Measurements from ENCODE around the gene PDE4A. TPM values are rescaled to one million over a fixed set of nuclear protein-coding genes. Genes with fewer than 3 reads are reported as not detected.
"Not testable (repeated sequence)": the region's sequence is repeated elsewhere in the genome, so short reads cannot be mapped to it uniquely, and the experiment has no call there.

PDE4A gene
- total RNA-seq, 4 donors from 2014 or later, result 6.4 to 10.1 (median 8.4) TPM

- peaks cover 10 to 14% of the 10 kb centered on the region in 2 donors for H3K4me1 ChIP-seq
- peak overlapping the region; percentile 90 to 98 (median 95) for H3K4me3 ChIP-seq
- H3K27me3 ChIP-seq, result no peaks in the 10 kb centered on the region
- TF ChIP-seq POLR2A (IDR thresholded peaks at IDR 0.05) (no peak), CTCF (IDR thresholded peaks at IDR 0.05 in 4 of 5, conservative IDR thresholded peaks at IDR 0.05 in 1 of 5) (no peak)
- no peak for ATAC-seq
- DNase-seq, result no peak
- H3K9me3 ChIP-seq, result no peaks in the 10 kb centered on the region
- peak overlapping the region; percentile 82 to 92 (median 82) for H3K27ac ChIP-seq
- in situ Hi-C loops (cut with MboI; ENCODE audit: low sequenced_read_pairs in 4 of 4), result loop anchor here (10.0 to 25.0 kb wide), 2 partner anchors 443 to 455 kb away; partner anchors contain the start of gene OLFM2 (in 3 of the 4)
- peaks cover 0 to 16% of the 10 kb centered on the region in 2 donors for H3K36me3 ChIP-seq
- intact Hi-C loops (cut with DNase I; ENCODE audit: low total_unique reads), result loop anchor here (1.0 to 10.0 kb wide), 3 partner anchors 47 to 265 kb away; partner anchors contain the start of genes EIF3G, FDX2, P2RY11 and RAVER1
These were observed 40.4 kb upstream of the PDE4A start for GRCh38 chr19:10379880-10380312.

DNA sequence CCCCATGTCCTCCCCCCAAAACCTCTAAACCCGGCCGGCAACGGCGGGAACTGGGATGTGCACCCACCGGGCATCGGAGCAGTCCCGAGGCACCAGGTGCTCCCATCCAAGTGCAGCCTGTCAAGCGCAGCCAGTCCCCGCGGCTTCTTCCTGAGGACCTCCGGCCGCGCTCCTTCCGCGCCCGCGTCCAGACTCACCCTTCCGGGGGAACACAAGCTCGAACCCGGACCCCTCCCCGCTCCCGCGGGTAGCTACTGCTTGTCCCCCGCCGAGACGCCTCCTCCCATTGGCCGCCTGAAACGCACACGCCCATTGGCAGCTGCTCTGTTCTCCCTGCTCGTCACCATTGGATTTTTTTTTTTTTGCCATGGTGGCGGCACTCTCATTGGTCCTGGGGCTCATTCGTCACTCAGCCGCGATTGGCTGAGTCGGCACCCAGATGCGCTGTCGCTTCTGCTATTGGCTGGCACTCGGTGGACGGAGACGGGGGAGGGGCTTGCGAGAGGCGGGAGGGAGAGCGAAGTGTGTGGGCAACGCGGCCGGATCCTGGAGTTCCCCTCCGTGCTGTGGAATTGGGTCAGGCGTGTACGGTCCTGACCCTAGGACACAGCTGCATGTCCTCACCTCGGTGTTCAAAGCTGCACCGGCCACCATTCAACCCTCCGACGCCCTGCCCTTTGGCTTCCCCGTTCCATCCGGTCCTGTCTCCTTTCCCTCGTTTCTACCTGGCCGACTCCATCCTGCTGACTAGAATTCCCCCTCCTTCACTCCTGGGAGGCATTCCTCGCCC, 39.8 kb upstream of the PDE4A start, which contains the start of gene TYK2:
Gene TYK2, minus strand, starts transcription at position 260 of the 790 bp plus-strand sequence. CDS start 2,166 bp downstream, outside the sequence.
- ATAC-seq, result peak; percentile 99 to 100
- intact Hi-C loops (cut with DNase I; ENCODE audit: low total_unique reads), result loop anchor here (1.0 to 10.0 kb wide), 3 partner anchors 47 to 266 kb away; partner anchors contain the start of genes EIF3G, FDX2, P2RY11 and RAVER1
- Histone ChIP-seq H3K27ac (peak within 1 kb of the TSS; percentile 82 to 92 (median 82)), H3K36me3 (peaks cover 0 to 10% of the 10 kb centered on the region in 2 donors), H3K4me3 (peak within 1 kb of the TSS; percentile 90 to 98 (median 95)), H3K9me3 (no peaks in the 10 kb centered on the region), H3K4me1 (peaks cover 10 to 14% of the 10 kb centered on the region in 2 donors), H3K27me3 (no peaks in the 10 kb centered on the region)
- DNase-seq, result peak; percentile 96 to 98
- TF ChIP-seq CTCF (IDR thresholded peaks at IDR 0.05 in 4 of 5, conservative IDR thresholded peaks at IDR 0.05 in 1 of 5) (no peak), POLR2A (IDR thresholded peaks at IDR 0.05) (peak; percentile 40 to 53)
- in situ Hi-C loops (cut with MboI; ENCODE audit: low sequenced_read_pairs in 4 of 4), result loop anchor here (10.0 to 25.0 kb wide), 2 partner anchors 443 to 456 kb away; partner anchors contain the start of gene OLFM2 (in 3 of the 4)

DNA sequence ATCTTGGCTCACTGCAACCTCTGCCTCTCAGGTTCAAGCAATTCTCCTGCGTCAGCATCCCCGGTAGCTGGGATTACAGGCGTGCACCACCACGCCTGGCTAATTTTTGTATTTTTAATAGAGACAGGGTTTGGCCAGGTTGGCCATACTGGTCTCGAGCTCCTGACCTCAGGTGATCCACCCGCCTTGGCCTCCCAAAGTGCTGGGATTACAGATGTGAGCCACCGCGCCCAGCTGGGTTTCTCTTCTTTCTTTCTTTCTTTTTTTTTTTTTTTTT, 37.2 kb upstream of the PDE4A start:
- H3K4me3 ChIP-seq, H3K27ac ChIP-seq, H3K9me3 ChIP-seq, H3K36me3 ChIP-seq, ATAC-seq, DNase-seq, H3K27me3 ChIP-seq: not testable (repeated sequence)
- peaks cover 10 to 14% of the 10 kb centered on the region in 2 donors for H3K4me1 ChIP-seq
- intact Hi-C loops (cut with DNase I; ENCODE audit: low total_unique reads), result loop anchor here (10.0 kb wide), 1 partner anchor 268 kb away; the partner anchor contains the start of genes EIF3G and P2RY11
- in situ Hi-C loops (cut with MboI; ENCODE audit: low sequenced_read_pairs in 4 of 4), result loop anchor here (10.0 to 25.0 kb wide), 2 partner anchors 446 to 458 kb away; partner anchors contain the start of gene OLFM2 (in 3 of the 4)

DNA sequence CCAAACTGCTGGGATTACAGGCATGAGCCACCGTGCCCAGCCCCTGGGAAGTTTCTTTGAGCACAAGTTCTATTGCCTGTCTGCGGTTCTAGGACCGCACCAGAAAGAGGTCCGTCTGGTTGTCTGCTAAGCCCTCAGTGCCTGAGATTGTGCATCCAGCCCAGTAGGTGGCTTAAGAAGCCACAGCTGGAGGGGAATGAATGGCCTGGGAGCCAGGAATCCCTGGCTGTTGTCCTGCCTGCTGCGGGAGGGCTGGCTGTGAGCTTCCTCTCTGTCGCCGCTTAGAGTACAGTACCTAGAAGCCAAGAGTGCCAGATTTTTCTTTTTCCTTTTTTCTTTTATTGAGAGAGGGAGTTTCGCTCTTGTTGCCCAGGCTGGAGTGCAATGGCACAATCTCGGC, 35.8 kb upstream of the PDE4A start:
- no peaks in the 10 kb centered on the region for H3K27me3 ChIP-seq
- no peak overlapping the region for H3K4me3 ChIP-seq
- ATAC-seq (no peak), DNase-seq (no peak)
- no peak overlapping the region for H3K27ac ChIP-seq
- no peaks in the 10 kb centered on the region for H3K36me3 ChIP-seq
- H3K9me3 ChIP-seq, result no peaks in the 10 kb centered on the region
- H3K4me1 ChIP-seq, result peaks cover 8 to 15% of the 10 kb centered on the region in 2 donors
- no peak for TF ChIP-seq CTCF (IDR thresholded peaks at IDR 0.05 in 4 of 5, conservative IDR thresholded peaks at IDR 0.05 in 1 of 5)
- TF ChIP-seq POLR2A (IDR thresholded peaks at IDR 0.05), result no peak
- intact Hi-C loops (cut with DNase I; ENCODE audit: low total_unique reads) (loop anchor here (10.0 kb wide), 1 partner anchor 270 kb away; the partner anchor contains the start of genes EIF3G and P2RY11), in situ Hi-C loops (cut with MboI; ENCODE audit: low sequenced_read_pairs in 4 of 4) (loop anchor here (10.0 to 25.0 kb wide), 2 partner anchors 447 to 460 kb away; partner anchors contain the start of gene OLFM2 (in 3 of the 4))

- Histone ChIP-seq H3K4me3 (no peak overlapping the region), H3K27ac (no peak overlapping the region), H3K4me1 (peaks cover 0 to 7% of the 10 kb centered on the region in 2 donors), H3K9me3 (no peaks in the 10 kb centered on the region), H3K36me3 (peaks cover 0 to 32% of the 10 kb centered on the region in 2 donors), H3K27me3 (no peaks in the 10 kb centered on the region)
- intact Hi-C loops (cut with DNase I; ENCODE audit: low total_unique reads), result loop anchor here (1.0 to 10.0 kb wide), 3 partner anchors 120 to 274 kb away; partner anchors contain the start of genes EIF3G and P2RY11
- peak; percentile 64 to 77 for DNase-seq
- ATAC-seq, result peak; percentile 72 to 73
- in situ Hi-C loops (cut with MboI; ENCODE audit: low sequenced_read_pairs in 4 of 4), result loop anchor here (5.0 to 25.0 kb wide), 3 partner anchors 122 to 464 kb away; partner anchors contain the start of gene OLFM2 (in 3 of the 4)
- TF ChIP-seq POLR2A (IDR thresholded peaks at IDR 0.05) (no peak), CTCF (IDR thresholded peaks at IDR 0.05 in 4 of 5, conservative IDR thresholded peaks at IDR 0.05 in 1 of 5) (peak; percentile 87 to 96 (median 92))
These were observed 31.4 kb upstream of the PDE4A start for GRCh38 chr19:10388957-10389356.

All from gastrocnemius medialis (tissue), 4 donors.